ENCODE data around the gene ZNF385A.

DNA sequence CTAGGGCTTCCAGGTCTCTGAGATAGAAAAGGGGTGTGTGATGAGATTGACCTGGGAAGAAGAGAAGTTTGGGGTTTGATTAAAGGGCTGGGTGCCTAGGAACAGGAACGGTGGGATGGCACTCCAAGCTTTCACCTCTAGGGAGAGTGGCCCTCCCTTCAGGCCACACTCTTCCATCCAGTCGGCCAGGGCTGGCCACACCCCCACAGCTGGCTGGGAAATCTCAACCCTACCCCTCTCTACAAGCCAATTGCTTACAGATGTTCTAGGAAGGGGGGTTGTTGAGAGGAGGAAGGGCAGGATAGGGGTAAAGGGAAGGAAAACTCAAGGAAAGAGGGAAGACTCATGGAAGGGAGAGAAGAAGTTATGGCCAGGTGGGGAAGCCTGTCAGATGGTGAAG is 41.2 kb upstream of the ZNF385A start:
- no peak for TF ChIP-seq POLR2AphosphoS5 (IDR thresholded peaks at IDR 0.05; ENCODE audit: low read depth, low read length)
- TF ChIP-seq, protein P1, sequence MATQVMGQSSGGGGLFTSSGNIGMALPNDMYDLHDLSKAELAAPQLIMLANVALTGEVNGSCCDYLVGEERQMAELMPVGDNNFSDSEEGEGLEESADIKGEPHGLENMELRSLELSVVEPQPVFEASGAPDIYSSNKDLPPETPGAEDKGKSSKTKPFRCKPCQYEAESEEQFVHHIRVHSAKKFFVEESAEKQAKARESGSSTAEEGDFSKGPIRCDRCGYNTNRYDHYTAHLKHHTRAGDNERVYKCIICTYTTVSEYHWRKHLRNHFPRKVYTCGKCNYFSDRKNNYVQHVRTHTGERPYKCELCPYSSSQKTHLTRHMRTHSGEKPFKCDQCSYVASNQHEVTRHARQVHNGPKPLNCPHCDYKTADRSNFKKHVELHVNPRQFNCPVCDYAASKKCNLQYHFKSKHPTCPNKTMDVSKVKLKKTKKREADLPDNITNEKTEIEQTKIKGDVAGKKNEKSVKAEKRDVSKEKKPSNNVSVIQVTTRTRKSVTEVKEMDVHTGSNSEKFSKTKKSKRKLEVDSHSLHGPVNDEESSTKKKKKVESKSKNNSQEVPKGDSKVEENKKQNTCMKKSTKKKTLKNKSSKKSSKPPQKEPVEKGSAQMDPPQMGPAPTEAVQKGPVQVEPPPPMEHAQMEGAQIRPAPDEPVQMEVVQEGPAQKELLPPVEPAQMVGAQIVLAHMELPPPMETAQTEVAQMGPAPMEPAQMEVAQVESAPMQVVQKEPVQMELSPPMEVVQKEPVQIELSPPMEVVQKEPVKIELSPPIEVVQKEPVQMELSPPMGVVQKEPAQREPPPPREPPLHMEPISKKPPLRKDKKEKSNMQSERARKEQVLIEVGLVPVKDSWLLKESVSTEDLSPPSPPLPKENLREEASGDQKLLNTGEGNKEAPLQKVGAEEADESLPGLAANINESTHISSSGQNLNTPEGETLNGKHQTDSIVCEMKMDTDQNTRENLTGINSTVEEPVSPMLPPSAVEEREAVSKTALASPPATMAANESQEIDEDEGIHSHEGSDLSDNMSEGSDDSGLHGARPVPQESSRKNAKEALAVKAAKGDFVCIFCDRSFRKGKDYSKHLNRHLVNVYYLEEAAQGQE (IDR thresholded peaks at IDR 0.05; ENCODE audit: insufficient read depth in 1 of 2, low read depth in 2 of 2, low read length in 2 of 2) = no peak
- TF ChIP-seq TAF1 (IDR thresholded peaks at IDR 0.05; ENCODE audit: borderline replicate concordance, insufficient read depth, low read length) = no peak
- TF ChIP-seq FOXP2 (optimal IDR thresholded peaks at IDR 0.05; ENCODE audit: borderline replicate concordance, extremely low read depth, extremely low read length, insufficient read depth) = no peak

All from PFSK-1 (cell line).